ENCODE measurements around the gene PPP3CA. TPM values are rescaled to one million over a fixed set of nuclear protein-coding genes. Genes with fewer than 3 reads are reported as not detected.

Gene PPP3CA
- total RNA-seq, 1 donor from 2014 or later = 48.0 TPM

DNA sequence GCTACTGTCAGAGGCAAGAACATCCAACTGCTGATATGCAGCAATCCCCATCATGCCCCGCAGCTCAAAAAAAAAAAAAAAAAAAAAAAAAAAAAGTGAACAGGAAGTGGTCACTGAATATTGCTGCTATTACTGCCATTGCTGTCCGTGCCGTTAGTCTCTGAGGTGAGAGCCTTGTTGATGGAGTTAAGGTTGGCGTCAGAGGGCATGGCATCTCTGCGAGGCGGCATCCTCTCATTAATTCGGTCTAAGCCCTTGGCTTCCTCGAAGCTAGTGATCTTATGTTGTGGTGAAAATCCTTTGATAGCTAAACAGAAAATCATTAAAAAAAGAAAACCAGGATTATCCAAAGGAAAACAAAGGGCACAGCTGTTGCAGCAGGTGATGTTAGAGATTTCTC, 321.6 kb downstream of the PPP3CA start:
- no peak for DNase-seq
- no peak overlapping the region for H3K4me3 ChIP-seq
- TF ChIP-seq, protein P1, sequence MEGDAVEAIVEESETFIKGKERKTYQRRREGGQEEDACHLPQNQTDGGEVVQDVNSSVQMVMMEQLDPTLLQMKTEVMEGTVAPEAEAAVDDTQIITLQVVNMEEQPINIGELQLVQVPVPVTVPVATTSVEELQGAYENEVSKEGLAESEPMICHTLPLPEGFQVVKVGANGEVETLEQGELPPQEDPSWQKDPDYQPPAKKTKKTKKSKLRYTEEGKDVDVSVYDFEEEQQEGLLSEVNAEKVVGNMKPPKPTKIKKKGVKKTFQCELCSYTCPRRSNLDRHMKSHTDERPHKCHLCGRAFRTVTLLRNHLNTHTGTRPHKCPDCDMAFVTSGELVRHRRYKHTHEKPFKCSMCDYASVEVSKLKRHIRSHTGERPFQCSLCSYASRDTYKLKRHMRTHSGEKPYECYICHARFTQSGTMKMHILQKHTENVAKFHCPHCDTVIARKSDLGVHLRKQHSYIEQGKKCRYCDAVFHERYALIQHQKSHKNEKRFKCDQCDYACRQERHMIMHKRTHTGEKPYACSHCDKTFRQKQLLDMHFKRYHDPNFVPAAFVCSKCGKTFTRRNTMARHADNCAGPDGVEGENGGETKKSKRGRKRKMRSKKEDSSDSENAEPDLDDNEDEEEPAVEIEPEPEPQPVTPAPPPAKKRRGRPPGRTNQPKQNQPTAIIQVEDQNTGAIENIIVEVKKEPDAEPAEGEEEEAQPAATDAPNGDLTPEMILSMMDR (IDR thresholded peaks at IDR 0.05) = no peak
- intact Hi-C loops (cut with DNase I) = no loop called here
- H3K4me1 ChIP-seq = peaks cover 4% of the 10 kb centered on the region
- H3K36me3 ChIP-seq = peaks cover 8% of the 10 kb centered on the region
- no peak for ATAC-seq
- no peaks in the 10 kb centered on the region for H3K9me3 ChIP-seq
- no peak overlapping the region for H3K27ac ChIP-seq
- no peaks in the 10 kb centered on the region for H3K27me3 ChIP-seq

DNA sequence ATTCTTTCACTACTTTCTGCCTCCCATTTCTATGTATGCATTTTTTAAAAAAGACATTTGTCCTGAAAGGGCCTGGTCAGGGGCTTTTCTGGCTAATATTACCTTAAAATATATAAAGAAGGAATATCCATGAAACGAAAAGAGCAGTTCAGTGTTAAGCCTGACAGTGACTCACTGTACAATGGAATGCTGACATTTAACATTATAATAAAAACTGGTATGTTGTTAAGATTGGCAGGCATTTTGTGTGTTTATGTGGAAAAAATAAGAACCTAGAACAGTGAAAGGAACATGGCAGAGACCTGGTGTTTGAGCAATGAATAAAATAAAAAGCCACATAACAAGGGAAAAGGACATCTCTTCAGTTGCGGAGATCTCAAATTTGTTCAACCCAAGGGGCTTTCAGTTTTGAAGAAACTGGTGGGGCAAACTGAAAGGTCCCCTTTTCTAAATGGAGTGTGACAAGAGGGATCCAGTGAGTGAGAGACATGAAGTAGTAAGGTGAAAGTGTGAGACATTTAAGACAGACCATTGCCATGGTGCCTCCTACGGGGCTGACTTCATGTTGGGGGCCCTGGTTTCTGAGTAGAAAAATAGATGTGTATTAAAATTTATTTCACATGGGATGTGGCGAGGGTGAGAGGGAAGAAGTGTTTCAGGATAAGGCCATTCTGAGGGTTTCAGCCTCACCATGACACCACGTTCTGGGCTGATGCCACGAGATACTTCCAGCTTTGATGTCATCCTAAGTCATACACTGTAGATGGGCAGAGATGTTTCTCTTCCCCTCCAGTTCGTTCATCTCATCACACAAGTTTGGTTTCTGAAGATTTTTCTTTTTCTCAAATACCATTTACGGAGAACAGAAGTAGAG, 324.9 kb downstream of the PPP3CA start:
- no peak overlapping the region for H3K4me3 ChIP-seq
- no peaks in the 10 kb centered on the region for H3K27me3 ChIP-seq
- intact Hi-C loops (cut with DNase I) = no loop called here
- peaks cover 11% of the 10 kb centered on the region for H3K4me1 ChIP-seq
- no peaks in the 10 kb centered on the region for H3K9me3 ChIP-seq
- no peak overlapping the region for H3K27ac ChIP-seq
- TF ChIP-seq, protein P1 (IDR thresholded peaks at IDR 0.05) = no peak
- H3K36me3 ChIP-seq = peaks cover 8% of the 10 kb centered on the region
- DNase-seq (no peak), ATAC-seq (no peak)

DNA sequence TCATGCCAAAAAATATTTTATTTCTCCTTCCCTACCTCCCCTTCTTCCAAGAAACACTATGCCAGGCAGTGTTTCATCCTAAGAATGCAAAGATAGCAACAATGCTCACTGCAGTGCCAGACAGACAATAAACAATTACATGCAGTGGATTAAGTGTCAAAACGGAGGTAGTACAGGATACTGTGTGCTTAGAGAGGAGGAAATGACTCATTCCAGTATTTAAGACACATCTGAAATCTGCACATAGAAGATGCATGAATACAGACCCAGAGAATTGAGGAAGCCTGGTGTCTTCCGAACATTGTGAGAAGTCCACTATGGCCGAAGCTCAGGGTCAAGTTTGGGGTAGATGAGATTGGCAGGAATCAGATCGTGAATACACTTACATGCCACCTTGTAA, 326.4 kb downstream of the PPP3CA start:
- intact Hi-C loops (cut with DNase I) = no loop called here

DNA sequence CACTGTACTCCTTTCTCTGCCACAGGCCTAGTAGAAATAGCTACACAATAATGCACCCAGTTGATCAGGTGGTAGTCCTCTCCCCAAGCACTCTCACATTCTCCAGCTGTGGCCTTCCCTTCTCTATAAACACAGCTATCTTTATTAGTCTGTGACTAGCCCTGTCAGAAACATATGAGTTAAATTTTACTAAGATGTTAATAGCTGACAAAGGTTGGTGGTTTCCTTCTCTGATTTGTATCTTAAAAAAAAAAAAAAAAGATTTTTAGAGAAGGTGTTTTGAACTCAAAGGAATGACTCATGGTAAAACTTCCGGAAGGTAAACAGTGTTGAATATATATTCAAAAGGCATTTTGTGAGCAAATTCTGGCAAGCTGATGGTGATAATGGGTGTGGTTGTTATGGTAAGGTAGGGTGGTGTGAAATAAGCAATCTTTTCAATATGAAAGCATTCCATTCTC, 327.4 kb downstream of the PPP3CA start:
- intact Hi-C loops (cut with DNase I) = no loop called here
- no peak overlapping the region for H3K4me3 ChIP-seq
- ATAC-seq (no peak), DNase-seq (no peak)
- peaks cover 8% of the 10 kb centered on the region for H3K36me3 ChIP-seq
- peaks cover 11% of the 10 kb centered on the region for H3K4me1 ChIP-seq
- TF ChIP-seq, protein P1 (IDR thresholded peaks at IDR 0.05) = no peak
- no peaks in the 10 kb centered on the region for H3K27me3 ChIP-seq
- H3K9me3 ChIP-seq = no peaks in the 10 kb centered on the region
- no peak overlapping the region for H3K27ac ChIP-seq

More for the DNA sequence above, 326.4 kb downstream of the PPP3CA start:
- TF ChIP-seq, protein P1 (IDR thresholded peaks at IDR 0.05) = no peak
- peaks cover 8% of the 10 kb centered on the region for H3K36me3 ChIP-seq
- DNase-seq (no peak), ATAC-seq (peak; percentile 66)
- no peaks in the 10 kb centered on the region for H3K27me3 ChIP-seq
- H3K27ac ChIP-seq = peak overlapping the region; percentile 4
- H3K9me3 ChIP-seq = no peaks in the 10 kb centered on the region
- peaks cover 11% of the 10 kb centered on the region for H3K4me1 ChIP-seq
- H3K4me3 ChIP-seq = no peak overlapping the region

DNA sequence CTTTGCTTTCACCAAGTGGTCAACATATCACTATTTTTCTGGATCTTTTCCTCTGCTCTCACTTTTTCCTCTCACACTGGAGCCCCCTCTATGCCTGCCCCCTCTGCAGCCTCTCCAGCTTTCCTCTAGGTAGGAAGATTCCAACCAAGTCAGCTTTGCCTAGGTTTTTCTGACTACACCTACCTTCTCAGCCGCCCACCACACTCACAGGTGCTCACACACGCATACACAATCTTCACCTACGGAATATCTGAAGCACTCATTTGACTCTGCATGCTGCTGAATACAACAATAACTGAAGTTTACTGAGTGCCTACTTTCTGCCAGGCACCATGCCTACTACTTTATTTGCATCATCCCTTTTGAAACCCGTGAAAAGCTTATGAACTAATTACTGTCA, 328.0 kb downstream of the PPP3CA start:
- Histone ChIP-seq H3K9me3 (no peaks in the 10 kb centered on the region), H3K4me1 (peaks cover 11% of the 10 kb centered on the region), H3K27ac (no peak overlapping the region), H3K4me3 (no peak overlapping the region), H3K27me3 (no peaks in the 10 kb centered on the region), H3K36me3 (peaks cover 8% of the 10 kb centered on the region)
- DNase-seq (no peak), ATAC-seq (no peak)
- TF ChIP-seq, protein P1 (IDR thresholded peaks at IDR 0.05) = no peak
- intact Hi-C loops (cut with DNase I) = no loop called here
